GM18870 (cell line): Measurements from ENCODE around the gene UPK3BL2.
A peak's percentile ranks its signal among the peaks of the same experiment; 100 is the strongest.
"Not testable (repeated sequence)": the region's sequence is repeated elsewhere in the genome, so short reads cannot be mapped to it uniquely, and the experiment has no call there.

Source experiments
- ATAC-seq: cut with Tn5 transposase; IDR thresholded peaks from one replicate; pipeline ENCODE4 v1.9.1; 2021; ENCODE audit warnings: moderate library complexity; ENCODE audit not compliant: unreplicated experiment

The UPK3BL2 gene

GRCh38 chr7:102543596-102543995, at the start of gene UPK3BL2:
Gene UPK3BL2 (minus strand): TSS chr7:102543696. CDS start chr7:102543636, 60 bp downstream.
- not testable (repeated sequence) for ATAC-seq

GRCh38 chr7:102592477-102593019, 49.1 kb upstream of the UPK3BL2 start:
- not testable (repeated sequence) for ATAC-seq

- not testable (repeated sequence) for ATAC-seq
Observed at GRCh38 chr7:102589857-102590256, 46.4 kb upstream of the UPK3BL2 start.

- ATAC-seq = not testable (repeated sequence)
Observed at GRCh38 chr7:102583495-102583894, 40.0 kb upstream of the UPK3BL2 start.

GRCh38 chr7:102581722-102582121, 38.2 kb upstream of the UPK3BL2 start:
- ATAC-seq = not testable (repeated sequence)

GRCh38 chr7:102578486-102578885, 35.0 kb upstream of the UPK3BL2 start:
- not testable (repeated sequence) for ATAC-seq

GRCh38 chr7:102577315-102578240, 34.1 kb upstream of the UPK3BL2 start:
- not testable (repeated sequence) for ATAC-seq

GRCh38 chr7:102576363-102576762, 32.9 kb upstream of the UPK3BL2 start:
- ATAC-seq = not testable (repeated sequence)

GRCh38 chr7:102574607-102575006, 31.1 kb upstream of the UPK3BL2 start:
- not testable (repeated sequence) for ATAC-seq

GRCh38 chr7:102572261-102573239, 29.1 kb upstream of the UPK3BL2 start, which contains the start of gene POLR2J3:
Gene POLR2J3 (minus strand): TSS chr7:102572583. CDS start chr7:102572521, 62 bp downstream.
- ATAC-seq = peak; percentile 88

GRCh38 chr7:102568620-102569019, 25.1 kb upstream of the UPK3BL2 start:
- ATAC-seq = not testable (repeated sequence)

- ATAC-seq = not testable (repeated sequence)
Observed at GRCh38 chr7:102550808-102551422, 7.4 kb upstream of the UPK3BL2 start, which contains the start of gene SPDYE2. Gene SPDYE2 (plus strand): TSS chr7:102551226. CDS start chr7:102553256, 2,030 bp downstream.

- ATAC-seq = peak; percentile 78
Observed at GRCh38 chr7:102546353-102546752, 2.9 kb upstream of the UPK3BL2 start.

GRCh38 chr7:102545288-102545687, 1.8 kb upstream of the UPK3BL2 start:
- not testable (repeated sequence) for ATAC-seq

GRCh38 chr7:102544372-102544771, 876 bp upstream of the UPK3BL2 start:
- not testable (repeated sequence) for ATAC-seq

GRCh38 chr7:102542771-102543170, 725 bp downstream of the UPK3BL2 start:
- not testable (repeated sequence) for ATAC-seq

GRCh38 chr7:102542083-102542482, 1.4 kb downstream of the UPK3BL2 start:
- ATAC-seq = not testable (repeated sequence)

GRCh38 chr7:102540604-102541003, 2.9 kb downstream of the UPK3BL2 start:
- ATAC-seq = not testable (repeated sequence)

GRCh38 chr7:102535062-102535615, 8.4 kb downstream of the UPK3BL2 start:
- not testable (repeated sequence) for ATAC-seq

GRCh38 chr7:102532127-102532526, 11.4 kb downstream of the UPK3BL2 start:
- ATAC-seq = not testable (repeated sequence)
